ENCODE measurements around the gene CFAP107.

GRCh38 chr1:12769976-12770505, 24.0 kb downstream of the CFAP107 start:
- TF ChIP-seq, protein P1, sequence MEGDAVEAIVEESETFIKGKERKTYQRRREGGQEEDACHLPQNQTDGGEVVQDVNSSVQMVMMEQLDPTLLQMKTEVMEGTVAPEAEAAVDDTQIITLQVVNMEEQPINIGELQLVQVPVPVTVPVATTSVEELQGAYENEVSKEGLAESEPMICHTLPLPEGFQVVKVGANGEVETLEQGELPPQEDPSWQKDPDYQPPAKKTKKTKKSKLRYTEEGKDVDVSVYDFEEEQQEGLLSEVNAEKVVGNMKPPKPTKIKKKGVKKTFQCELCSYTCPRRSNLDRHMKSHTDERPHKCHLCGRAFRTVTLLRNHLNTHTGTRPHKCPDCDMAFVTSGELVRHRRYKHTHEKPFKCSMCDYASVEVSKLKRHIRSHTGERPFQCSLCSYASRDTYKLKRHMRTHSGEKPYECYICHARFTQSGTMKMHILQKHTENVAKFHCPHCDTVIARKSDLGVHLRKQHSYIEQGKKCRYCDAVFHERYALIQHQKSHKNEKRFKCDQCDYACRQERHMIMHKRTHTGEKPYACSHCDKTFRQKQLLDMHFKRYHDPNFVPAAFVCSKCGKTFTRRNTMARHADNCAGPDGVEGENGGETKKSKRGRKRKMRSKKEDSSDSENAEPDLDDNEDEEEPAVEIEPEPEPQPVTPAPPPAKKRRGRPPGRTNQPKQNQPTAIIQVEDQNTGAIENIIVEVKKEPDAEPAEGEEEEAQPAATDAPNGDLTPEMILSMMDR (IDR thresholded peaks at IDR 0.05): no peak
- no peak for TF ChIP-seq POLR2AphosphoS5 (IDR thresholded peaks at IDR 0.05; ENCODE audit: low read depth, low read length)

All from Panc1 (cell line).